ENCODE results near the gene AOPEP.

- no peak for TF ChIP-seq CTCF (IDR thresholded peaks at IDR 0.05)
- TF ChIP-seq POLR2A (IDR thresholded peaks at IDR 0.05) = no peak
These were observed 36.2 kb upstream of the AOPEP start for GRCh38 chr9:94690344-94690743.

All from suprapubic skin (tissue), 3 donors.